Measurements from ENCODE around the gene TSC22D2. TPM values are rescaled to one million over a fixed set of nuclear protein-coding genes. Genes with fewer than 3 reads are reported as not detected.

Gene TSC22D2
- total RNA-seq, 1 donor, result 16.4 TPM

DNA sequence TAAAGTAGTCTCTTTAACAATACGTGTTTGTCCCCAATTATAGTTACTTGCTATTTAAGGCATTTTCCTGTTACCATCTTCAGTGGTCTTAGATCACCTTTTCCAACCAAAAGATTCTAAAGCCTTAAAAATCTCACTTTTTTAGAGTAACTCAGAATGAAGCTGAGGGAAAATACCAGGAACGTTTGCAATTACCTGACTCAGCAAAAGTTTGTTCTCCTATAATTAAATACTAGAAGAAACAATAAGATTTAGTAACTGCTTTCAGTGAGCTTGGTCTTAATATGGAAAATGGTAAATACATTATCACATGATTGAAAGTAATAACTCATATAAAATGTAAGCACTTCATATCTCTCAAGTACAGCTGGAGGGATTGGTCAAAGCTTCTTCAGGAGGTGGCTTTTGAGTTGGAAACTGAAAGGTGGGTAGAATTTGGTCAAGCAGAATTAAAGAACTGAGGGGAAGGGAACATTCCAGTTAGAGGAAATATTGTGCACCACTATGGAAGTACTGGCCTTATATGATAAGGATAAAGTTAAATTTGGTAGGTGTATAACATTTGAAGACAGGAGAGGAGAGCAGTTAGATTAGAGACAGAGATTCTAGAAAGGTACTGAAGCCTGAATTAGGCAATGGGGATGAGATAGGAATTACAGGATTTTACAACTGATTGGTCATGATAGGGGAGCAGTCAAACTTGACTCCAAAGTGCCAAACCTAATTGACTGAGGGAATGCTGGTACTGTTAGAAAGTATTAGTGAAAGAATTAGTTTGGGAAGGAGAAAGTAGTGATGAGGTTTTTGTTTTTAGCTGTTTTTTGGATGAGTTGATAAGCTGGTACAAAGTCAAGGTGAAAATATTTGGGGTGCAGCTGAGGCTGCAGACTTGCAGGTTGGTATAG, 21.9 kb downstream of the TSC22D2 start:
- no peak overlapping the region for H3K4me3 ChIP-seq (ENCODE audit: low read depth, low read length)
- DNase-seq (ENCODE audit: low read depth), result no peak
- TF ChIP-seq, protein P1, sequence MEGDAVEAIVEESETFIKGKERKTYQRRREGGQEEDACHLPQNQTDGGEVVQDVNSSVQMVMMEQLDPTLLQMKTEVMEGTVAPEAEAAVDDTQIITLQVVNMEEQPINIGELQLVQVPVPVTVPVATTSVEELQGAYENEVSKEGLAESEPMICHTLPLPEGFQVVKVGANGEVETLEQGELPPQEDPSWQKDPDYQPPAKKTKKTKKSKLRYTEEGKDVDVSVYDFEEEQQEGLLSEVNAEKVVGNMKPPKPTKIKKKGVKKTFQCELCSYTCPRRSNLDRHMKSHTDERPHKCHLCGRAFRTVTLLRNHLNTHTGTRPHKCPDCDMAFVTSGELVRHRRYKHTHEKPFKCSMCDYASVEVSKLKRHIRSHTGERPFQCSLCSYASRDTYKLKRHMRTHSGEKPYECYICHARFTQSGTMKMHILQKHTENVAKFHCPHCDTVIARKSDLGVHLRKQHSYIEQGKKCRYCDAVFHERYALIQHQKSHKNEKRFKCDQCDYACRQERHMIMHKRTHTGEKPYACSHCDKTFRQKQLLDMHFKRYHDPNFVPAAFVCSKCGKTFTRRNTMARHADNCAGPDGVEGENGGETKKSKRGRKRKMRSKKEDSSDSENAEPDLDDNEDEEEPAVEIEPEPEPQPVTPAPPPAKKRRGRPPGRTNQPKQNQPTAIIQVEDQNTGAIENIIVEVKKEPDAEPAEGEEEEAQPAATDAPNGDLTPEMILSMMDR (IDR thresholded peaks at IDR 0.05; ENCODE audit: insufficient read depth, low read depth, low read length), result no peak

DNA sequence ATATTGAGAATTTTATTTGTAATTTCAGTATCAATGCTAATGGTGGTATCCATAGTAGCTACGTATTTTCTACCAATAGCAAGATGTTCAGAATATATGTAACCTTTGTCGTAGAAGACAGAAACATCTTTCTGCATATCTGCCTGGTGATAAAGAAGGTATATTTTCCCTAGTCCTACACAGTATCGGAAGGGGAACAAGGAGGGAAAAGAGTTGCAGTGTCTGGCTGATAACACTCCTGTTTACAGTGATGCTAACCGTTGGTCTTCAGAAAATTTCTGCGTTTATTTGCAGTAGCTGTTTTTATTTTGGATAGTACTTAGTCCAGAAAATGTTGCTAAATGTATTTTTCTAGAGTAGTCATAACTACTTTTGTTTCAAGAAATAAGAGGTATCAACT, 25.2 kb downstream of the TSC22D2 start:
- TF ChIP-seq, protein P1 (IDR thresholded peaks at IDR 0.05; ENCODE audit: insufficient read depth, low read depth, low read length), result no peak
- no peak overlapping the region for H3K4me3 ChIP-seq (ENCODE audit: low read depth, low read length)
- DNase-seq (ENCODE audit: low read depth), result no peak

DNA sequence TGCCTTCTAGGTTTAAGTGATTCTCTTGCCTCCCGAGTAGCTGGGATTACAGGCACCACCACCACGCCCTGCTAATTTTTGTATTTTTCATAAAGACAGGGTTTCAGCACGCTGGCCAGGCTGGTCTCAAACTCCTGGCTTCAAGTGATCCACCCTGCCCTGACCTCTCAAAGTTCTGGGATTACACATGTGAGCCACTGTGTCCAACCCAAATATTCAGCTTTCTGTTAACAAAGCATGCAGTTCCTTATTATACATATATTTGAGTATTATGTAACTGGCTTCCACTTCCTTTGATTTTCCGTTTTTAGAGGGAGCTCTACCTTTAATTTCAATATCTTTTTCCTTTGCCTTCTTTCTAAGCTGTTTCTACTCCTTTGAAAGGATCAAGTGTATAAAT, 26.1 kb downstream of the TSC22D2 start:
- TF ChIP-seq, protein P1 (IDR thresholded peaks at IDR 0.05; ENCODE audit: insufficient read depth, low read depth, low read length), result no peak
- no peak for DNase-seq (ENCODE audit: low read depth)
- H3K4me3 ChIP-seq (ENCODE audit: low read depth, low read length), result no peak overlapping the region

DNA sequence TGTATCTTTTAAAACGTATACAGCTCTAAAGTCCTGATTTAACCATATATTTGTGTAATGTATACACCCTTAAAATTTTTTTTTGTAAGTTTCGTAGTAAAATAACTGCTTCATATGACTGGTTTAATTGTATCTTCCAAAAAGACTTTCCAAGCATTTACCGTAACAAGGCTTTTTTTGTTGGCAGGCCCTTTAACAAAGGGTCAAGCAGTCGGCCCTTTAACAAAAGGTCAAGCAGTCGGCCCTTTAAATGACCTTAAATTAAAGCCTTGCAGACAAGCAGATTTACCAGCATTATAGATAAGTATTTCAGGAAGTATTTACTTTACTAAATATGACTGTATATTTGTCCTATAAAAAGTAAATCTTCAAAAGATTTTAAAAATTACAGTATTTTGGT, 28.1 kb downstream of the TSC22D2 start:
- no peak for DNase-seq (ENCODE audit: low read depth)
- TF ChIP-seq, protein P1 (IDR thresholded peaks at IDR 0.05; ENCODE audit: insufficient read depth, low read depth, low read length), result no peak

DNA sequence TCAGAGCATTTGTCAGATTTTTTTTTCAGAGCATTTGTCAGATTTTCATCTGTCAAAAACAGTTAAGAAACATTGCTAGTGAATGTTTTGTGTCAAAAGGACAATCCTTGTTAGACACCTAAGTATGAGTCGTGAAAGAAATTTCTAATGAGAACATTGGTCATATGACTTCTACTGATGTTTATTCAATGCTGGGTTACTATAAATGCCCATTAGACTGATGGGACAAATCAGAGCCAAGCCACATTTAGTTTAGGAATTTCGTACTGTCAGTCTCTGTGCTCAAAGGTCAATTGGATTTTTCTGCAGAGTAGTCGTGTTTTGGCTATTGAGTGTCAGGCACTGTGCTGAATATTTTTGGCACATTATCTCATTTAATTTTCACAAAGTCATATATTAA, 31.6 kb downstream of the TSC22D2 start:
- no peak overlapping the region for H3K4me3 ChIP-seq (ENCODE audit: low read depth, low read length)
- TF ChIP-seq, protein P1 (IDR thresholded peaks at IDR 0.05; ENCODE audit: insufficient read depth, low read depth, low read length), result no peak
- DNase-seq (ENCODE audit: low read depth), result no peak

More for the DNA sequence above, 28.1 kb downstream of the TSC22D2 start:
- no peak overlapping the region for H3K4me3 ChIP-seq (ENCODE audit: low read depth, low read length)

DNA sequence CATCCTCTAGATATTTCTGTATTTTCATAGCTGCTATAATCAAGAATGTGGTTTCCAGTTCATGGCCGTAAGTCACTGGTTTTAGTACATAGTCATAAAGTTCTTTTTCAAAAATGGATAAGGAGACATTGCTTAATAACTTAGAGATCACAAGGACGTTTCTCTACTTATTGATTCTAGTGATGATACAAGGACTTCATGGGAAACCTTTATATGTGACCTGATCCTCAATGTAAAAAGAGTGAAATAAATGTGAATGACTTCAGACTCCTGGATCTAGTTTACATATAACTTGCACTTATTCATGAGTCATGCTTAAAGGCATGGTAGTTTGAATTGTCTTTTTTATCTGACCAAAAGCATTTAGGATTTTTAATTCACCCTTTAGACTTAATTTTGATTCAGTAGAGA, 35.2 kb downstream of the TSC22D2 start:
- DNase-seq (ENCODE audit: low read depth), result peak; percentile 69
- TF ChIP-seq, protein P1 (IDR thresholded peaks at IDR 0.05; ENCODE audit: insufficient read depth, low read depth, low read length), result no peak
- H3K4me3 ChIP-seq (ENCODE audit: low read depth, low read length), result no peak overlapping the region
